ENCODE data around the gene MRPL34. TPM values are rescaled to one million over a fixed set of nuclear protein-coding genes. Genes with fewer than 3 reads are reported as not detected.

The MRPL34 gene
- total RNA-seq, 1 donor, result 34.3 TPM

DNA sequence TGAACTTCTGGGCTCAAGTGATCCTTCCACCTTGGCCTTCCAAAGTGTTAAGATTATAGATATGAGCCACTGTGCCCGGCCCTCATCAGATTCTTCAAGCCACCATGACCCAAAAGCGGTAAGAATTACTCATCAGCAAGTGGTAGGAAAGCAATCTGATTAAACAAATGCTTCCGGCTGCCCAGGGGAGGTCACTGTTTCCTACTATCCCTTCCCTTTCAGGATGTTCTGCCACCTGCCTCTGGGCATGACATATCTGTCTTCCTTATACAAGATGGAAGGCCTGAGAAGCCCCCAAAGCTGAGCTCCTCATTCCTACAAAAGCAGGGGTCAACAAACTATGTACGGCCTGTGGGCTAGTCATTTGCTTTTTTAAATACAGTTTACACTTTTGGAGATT lies 9.4 kb upstream of the MRPL34 start:
- DNase-seq (ENCODE audit: low read depth), result no peak
- no peak overlapping the region for H3K4me3 ChIP-seq (ENCODE audit: low read depth, low read length)
- TF ChIP-seq, protein P1, sequence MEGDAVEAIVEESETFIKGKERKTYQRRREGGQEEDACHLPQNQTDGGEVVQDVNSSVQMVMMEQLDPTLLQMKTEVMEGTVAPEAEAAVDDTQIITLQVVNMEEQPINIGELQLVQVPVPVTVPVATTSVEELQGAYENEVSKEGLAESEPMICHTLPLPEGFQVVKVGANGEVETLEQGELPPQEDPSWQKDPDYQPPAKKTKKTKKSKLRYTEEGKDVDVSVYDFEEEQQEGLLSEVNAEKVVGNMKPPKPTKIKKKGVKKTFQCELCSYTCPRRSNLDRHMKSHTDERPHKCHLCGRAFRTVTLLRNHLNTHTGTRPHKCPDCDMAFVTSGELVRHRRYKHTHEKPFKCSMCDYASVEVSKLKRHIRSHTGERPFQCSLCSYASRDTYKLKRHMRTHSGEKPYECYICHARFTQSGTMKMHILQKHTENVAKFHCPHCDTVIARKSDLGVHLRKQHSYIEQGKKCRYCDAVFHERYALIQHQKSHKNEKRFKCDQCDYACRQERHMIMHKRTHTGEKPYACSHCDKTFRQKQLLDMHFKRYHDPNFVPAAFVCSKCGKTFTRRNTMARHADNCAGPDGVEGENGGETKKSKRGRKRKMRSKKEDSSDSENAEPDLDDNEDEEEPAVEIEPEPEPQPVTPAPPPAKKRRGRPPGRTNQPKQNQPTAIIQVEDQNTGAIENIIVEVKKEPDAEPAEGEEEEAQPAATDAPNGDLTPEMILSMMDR (IDR thresholded peaks at IDR 0.05; ENCODE audit: insufficient read depth, low read length), result no peak

GRCh38 chr19:17296976-17297375 lies 8.7 kb upstream of the MRPL34 start:
- TF ChIP-seq, protein P1 (IDR thresholded peaks at IDR 0.05; ENCODE audit: insufficient read depth, low read length), result no peak
- no peak for DNase-seq (ENCODE audit: low read depth)
- H3K4me3 ChIP-seq (ENCODE audit: low read depth, low read length), result no peak overlapping the region

DNA sequence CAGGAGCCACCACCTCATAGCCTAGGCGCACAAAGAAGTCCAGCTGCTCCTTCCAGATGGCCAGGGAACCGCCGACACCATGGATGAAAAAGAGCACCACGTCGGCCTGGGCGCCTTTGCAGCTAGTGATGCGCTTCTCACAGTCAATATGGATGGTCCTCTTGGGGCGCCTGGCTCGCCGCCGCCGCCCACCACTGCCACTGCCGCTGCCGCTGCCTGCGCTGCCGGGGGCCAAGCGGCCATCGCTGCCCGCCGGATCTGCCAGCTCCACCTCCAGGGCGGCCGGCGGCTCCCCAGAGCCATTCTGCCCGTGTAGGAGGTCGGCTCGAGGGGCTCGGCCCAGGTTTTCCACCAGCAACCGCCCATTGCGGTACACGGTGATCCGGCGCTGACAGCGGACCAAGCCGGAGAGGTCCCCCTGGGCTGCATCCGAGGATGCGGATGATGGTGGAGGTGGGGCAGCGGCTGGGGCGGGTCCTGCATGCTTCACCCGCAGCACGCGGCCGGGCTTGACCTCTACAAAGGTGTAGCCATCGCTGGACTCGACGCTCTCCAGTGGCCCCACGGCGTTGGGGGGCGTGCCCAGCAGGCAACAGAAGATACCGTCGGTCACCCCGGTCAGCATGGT lies 4.6 kb upstream of the MRPL34 start:
- TF ChIP-seq, protein P1 (IDR thresholded peaks at IDR 0.05; ENCODE audit: insufficient read depth, low read length), result no peak
- no peak overlapping the region for H3K4me3 ChIP-seq (ENCODE audit: low read depth, low read length)
- DNase-seq (ENCODE audit: low read depth), result no peak

DNA sequence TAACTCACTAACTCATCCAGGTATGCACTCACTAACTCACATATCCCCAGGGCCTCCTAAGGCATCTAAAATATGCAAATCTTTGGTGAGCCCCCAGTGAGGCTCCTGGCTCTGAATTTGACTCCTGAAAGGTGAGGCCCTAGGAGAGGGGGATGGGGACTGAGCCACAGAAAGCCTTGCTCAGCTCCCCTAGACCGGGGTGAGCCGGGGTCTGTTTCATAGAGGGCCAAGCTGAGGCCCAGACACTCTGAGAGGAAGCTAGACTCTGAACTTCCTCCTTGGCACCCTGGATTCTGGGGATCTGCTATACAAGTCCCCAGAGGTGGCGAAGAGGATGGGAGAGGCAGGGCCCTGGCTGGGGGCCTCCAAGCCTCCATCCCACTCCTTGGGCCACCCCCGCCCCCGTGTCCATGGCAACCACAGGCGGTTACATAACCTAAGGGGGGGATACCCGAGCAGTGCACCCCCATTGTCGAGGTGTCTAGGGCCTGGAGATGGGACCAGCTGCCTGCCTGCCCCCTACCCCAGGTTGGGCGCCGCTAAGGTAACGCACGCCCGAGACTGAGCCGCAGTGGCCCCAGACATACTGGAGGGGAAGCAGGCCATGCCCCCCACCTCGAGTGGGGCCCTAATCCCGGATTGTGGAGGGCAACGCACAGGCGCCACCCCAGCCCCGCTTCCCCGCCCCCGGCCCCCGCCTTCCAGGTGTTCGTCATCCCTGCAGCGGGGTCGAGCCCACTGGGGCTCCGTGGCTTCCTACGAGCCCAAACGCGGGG lies 3.1 kb upstream of the MRPL34 start:
- no peak for DNase-seq (ENCODE audit: low read depth)
- TF ChIP-seq, protein P1 (IDR thresholded peaks at IDR 0.05; ENCODE audit: insufficient read depth, low read length), result no peak
- H3K4me3 ChIP-seq (ENCODE audit: low read depth, low read length), result peak overlapping the region; percentile 73

- peak within 1 kb of the TSS; percentile 73 for H3K4me3 ChIP-seq (ENCODE audit: low read depth, low read length)
- DNase-seq (ENCODE audit: low read depth), result peak; percentile 96
- TF ChIP-seq, protein P1 (IDR thresholded peaks at IDR 0.05; ENCODE audit: insufficient read depth, low read length), result peak; percentile 48
Measured at GRCh38 chr19:17303167-17303939, 2.3 kb upstream of the MRPL34 start, which contains the start of gene ABHD8. ABHD8 (minus strand) TSS chr19:17303425; CDS start chr19:17301616, 1,809 bp downstream.

GRCh38 chr19:17303940-17304267 lies 1.8 kb upstream of the MRPL34 start:
- H3K4me3 ChIP-seq (ENCODE audit: low read depth, low read length), result no peak overlapping the region
- TF ChIP-seq, protein P1 (IDR thresholded peaks at IDR 0.05; ENCODE audit: insufficient read depth, low read length), result no peak
- DNase-seq (ENCODE audit: low read depth), result no peak

Measured in fibroblast of the aortic adventitia (primary cell).